ENCODE data around the gene CCDC85B.

CCDC85B gene

GRCh38 chr11:65869643-65870306 is 20.7 kb upstream of the CCDC85B start:
- no peak for ATAC-seq

GRCh38 chr11:65870307-65870658 is 20.2 kb upstream of the CCDC85B start:
- ATAC-seq: no peak

- no peak for ATAC-seq
Observed at GRCh38 chr11:65870706-65871681, 19.5 kb upstream of the CCDC85B start.

- ATAC-seq: no peak
Observed at GRCh38 chr11:65871811-65872548, 18.5 kb upstream of the CCDC85B start.

- no peak for ATAC-seq
Observed at GRCh38 chr11:65872586-65873317, 17.7 kb upstream of the CCDC85B start, which contains the start of gene EFEMP2. EFEMP2 (minus strand) TSS chr11:65872800; CDS start chr11:65872354, 446 bp downstream.

- peak; percentile 88 for ATAC-seq
Observed at GRCh38 chr11:65873318-65874156, 16.9 kb upstream of the CCDC85B start.

- peak; percentile 40 to 55 for ATAC-seq
Observed at GRCh38 chr11:65879617-65880016, 10.9 kb upstream of the CCDC85B start, which contains the start of gene CTSW. CTSW (plus strand) TSS chr11:65879837; CDS start chr11:65879855, 18 bp downstream.

- ATAC-seq: no peak
Observed at GRCh38 chr11:65880027-65880426, 10.4 kb upstream of the CCDC85B start.

GRCh38 chr11:65880844-65881421 is 9.5 kb upstream of the CCDC85B start:
- no peak for ATAC-seq

GRCh38 chr11:65882120-65883057 is 8.1 kb upstream of the CCDC85B start:
- ATAC-seq: no peak

GRCh38 chr11:65883058-65883761 is 7.3 kb upstream of the CCDC85B start:
- no peak for ATAC-seq

- ATAC-seq: no peak
Observed at GRCh38 chr11:65883786-65884715, 6.4 kb upstream of the CCDC85B start.

GRCh38 chr11:65884716-65885092 is 5.8 kb upstream of the CCDC85B start:
- peak; percentile 46 to 48 for ATAC-seq

- ATAC-seq: no peak
Observed at GRCh38 chr11:65885231-65885630, 5.2 kb upstream of the CCDC85B start.

GRCh38 chr11:65885808-65886536 is 4.5 kb upstream of the CCDC85B start:
- ATAC-seq: no peak

GRCh38 chr11:65886826-65887722 is 3.4 kb upstream of the CCDC85B start:
- ATAC-seq: no peak

All from activated CD4-positive, CD25-positive, alpha-beta regulatory T cell treated with anti-CD3 and anti-CD28 coated beads, Interleukin-2, amount 50 U/mL, for 24 hours (primary cell).